Endometrial microvascular endothelial cells (primary cell): Measurements from ENCODE around the gene COTL1. TPM values are rescaled to one million over a fixed set of nuclear protein-coding genes. Genes with fewer than 3 reads are reported as not detected.

Experiments used
- in situ Hi-C: cut with HindIII; loops from 2 replicates; pipeline ENCODE4 v1.10.0; 2017; ENCODE audit warnings: low sequenced_read_pairs, low pct_unique_long_range_greater_than_20kb; ENCODE audit errors: inconsistent ontology term
- total RNA-seq: library from RNA; depleted of rRNA; stranded (reverse); fragments of >200 nt; gene quantifications from one replicate; pipeline ENCODE4 v1.2.3, GENCODE V29; 2015; ENCODE audit errors: inconsistent ontology term

The COTL1 gene, protein sequence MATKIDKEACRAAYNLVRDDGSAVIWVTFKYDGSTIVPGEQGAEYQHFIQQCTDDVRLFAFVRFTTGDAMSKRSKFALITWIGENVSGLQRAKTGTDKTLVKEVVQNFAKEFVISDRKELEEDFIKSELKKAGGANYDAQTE
- 196 TPM for total RNA-seq

DNA sequence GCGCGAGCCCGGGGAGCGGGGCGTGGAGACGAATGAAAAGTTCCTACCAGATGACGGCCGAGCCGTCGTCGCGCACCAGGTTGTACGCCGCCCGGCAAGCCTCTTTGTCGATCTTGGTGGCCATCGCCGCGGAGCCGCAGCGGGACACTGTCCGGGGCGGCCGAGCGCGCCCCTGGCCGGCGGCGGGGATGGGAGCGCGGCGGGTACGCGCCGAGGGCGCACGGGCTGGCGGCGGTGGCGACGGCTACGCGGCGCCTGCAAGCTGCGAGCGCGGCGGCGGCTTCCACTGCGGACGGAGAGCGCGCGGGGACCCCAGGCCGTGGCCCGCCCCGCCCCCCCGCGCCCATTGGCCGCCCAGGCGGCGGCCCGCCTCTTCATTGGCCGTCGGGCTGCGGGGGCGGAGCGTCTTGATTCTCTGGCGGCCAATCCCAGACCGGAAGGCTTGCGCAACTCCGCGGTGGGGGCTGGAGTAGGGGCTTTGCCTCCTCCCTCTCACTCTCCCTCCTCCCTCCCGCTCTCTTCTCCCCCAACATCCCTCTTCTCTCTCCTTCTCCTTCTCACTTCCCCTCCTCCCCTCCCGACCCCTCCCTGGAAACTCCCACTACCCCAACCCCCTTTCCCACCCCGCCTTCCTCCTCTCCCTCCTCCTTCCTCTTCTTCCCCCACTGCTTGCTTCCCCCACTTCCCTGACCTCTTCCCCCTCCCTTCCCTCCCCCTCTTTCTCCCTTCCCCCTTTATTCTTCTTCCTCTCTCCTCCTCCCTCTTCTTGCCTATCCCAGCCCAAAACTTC is at the start of gene COTL1:
TSS of gene COTL1 (minus strand) at position 288 of the 790 bp plus-strand sequence. CDS start at position 124, 164 bp downstream.
- in situ Hi-C loops: no loop called here

DNA sequence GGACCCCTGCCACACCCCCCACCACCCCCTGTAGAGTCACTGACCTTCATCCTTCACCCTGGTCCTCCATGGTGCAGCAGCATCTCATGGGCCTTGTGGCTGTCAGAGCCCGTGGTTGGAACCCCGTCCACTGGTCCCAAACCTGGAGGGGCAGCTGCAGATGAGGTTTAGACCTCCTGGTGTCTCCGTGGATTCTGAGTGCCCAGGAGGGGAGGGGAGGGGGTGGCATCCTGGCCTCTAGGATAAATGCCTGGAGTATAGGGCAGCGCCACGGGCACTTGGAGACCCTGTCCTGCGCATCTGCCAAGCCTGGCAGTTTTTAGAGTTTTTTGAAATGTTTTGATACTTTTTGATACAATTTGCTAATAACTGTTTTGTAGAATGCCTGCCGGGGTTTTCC is 48.0 kb upstream of the COTL1 start:
- in situ Hi-C loops: no loop called here

DNA sequence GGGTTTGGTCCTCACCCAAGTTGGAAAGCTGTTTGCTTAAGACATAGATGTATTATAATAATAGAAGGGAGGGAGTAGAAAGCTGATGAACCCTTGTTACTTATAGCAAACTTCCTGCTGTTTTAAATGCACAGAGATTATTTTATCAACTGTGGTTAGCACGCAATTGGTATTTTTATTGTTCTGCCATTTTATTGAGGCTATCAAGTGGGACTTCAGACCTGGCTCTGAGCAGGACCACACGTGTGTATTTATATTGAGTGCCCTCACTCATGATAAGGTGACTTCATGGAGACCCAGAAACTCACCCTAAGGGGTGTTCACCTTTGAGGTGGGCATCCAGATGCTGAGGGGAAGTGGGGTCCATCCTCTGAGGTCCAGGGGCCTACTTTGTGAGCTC is 47.5 kb upstream of the COTL1 start:
- in situ Hi-C loops: no loop called here

DNA sequence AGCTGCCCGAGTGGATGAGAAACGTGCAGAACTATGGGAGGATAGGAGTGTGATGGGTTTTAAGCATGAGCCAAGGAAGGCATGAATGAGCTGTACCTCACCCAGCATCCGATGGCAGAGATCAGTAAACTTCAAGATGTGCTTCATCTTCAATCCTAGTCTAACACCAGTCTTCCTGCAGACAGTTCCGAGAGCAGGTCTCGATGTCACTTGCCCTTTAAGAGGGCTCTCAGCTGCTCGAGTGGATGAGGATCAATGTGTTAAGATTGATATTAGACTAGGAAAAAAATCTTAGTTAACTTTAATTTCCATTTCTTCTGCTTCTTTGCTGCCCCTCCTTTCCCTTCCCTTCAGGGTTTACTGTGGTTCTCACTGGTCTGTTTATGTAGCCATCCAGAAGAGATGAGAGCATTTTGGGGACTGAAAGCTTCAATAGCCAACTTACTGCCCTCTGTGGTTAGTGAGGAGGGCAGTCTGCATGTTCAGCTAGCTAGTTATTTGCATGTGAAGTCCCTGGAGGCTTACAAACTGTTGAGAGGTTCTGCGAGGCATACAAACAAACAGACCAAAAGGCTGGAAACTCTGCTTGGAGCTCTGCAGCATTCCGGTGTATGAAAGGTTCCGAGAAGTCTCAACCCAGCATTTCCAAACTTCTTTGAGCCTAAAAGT is 45.7 kb upstream of the COTL1 start:
- in situ Hi-C loops: no loop called here

DNA sequence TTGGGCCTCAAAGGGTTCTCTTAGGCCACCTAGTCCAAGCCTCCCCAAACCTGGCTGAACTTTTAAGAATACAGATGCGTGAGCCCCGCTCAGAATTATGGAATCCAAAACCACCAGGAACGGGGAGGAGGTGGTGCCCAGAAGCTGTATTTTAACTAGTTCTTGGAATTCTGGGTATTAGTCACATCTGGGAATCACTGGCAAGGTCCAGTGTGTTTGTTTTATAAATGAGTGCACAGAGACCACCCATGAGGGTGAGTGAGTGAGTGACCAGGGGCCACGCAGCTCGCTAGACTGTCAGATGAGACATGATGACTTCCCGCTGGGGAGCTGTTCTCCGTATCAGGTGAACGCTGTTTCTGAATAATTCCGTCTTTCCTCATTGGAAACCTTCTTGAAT is 44.6 kb upstream of the COTL1 start:
- in situ Hi-C loops: no loop called here

DNA sequence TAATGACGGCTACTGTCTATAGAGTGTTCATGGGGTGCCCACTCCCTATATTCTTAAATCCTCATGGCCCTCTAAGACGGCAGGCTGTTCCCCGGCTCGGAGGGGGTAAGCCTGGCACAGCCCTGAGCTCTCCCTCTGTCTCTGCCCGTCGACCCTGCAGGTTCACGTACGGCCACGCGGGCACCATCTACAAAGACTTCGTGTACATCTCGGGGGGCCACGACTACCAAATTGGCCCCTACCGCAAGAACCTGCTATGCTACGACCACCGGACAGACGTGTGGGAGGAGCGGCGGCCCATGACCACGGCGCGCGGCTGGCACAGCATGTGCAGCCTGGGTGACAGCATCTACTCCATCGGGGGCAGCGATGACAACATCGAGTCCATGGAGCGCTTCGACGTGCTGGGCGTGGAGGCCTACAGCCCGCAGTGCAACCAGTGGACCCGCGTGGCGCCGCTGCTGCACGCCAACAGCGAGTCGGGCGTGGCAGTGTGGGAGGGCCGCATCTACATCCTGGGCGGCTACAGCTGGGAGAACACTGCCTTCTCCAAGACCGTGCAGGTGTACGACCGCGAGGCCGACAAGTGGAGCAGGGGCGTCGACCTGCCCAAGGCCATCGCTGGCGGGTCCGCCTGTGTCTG is 43.7 kb upstream of the COTL1 start:
- in situ Hi-C loops: no loop called here

DNA sequence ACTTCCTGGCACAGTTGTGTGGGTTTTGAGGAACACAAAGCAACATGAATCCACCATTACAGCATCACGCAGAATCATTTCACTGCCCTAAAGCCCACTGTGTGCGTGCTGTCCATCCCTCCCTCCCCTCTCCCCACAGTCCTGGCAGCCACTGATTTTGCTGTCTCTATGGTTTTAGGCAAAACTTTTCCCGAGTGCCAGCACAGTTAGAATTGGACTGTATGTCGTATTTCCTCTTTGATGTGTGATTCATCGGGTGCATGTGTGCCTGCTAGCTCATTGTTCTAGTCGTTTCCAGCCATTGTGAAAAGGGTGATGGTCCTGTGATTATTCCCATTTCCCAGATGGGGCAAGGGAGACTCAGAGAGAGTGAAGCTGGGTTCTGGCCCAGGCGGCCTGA is 43.1 kb upstream of the COTL1 start:
- in situ Hi-C loops: no loop called here

DNA sequence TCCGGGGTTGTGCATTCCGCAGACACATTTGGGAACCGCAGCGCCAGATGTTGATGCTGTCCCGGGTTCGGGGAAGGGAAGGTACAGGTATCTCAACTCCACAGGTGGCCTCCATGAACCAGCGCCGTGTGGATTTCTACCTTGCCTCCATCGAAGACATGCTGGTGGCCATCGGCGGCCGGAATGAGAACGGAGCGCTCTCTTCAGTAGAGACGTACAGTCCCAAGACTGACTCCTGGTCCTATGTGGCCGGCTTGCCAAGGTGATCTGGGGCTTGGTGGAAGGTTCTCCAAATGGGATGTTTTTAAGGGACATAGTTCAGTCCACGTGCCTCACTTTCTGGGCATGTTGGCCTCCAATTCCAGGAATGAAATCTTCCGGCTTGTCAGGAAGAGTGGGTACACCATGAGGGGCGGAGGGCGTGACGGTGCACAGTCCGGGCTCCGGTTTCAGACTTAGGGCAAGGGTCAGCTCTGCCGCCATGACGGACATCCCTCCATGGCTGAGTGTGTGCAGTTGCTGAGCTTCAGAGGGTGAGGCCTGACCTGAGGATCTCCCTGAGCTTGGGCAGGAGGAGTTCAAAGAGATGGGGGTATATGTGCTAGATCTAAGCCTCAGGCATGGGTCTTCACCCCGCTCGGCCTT is 41.9 kb upstream of the COTL1 start:
- in situ Hi-C loops: no loop called here

DNA sequence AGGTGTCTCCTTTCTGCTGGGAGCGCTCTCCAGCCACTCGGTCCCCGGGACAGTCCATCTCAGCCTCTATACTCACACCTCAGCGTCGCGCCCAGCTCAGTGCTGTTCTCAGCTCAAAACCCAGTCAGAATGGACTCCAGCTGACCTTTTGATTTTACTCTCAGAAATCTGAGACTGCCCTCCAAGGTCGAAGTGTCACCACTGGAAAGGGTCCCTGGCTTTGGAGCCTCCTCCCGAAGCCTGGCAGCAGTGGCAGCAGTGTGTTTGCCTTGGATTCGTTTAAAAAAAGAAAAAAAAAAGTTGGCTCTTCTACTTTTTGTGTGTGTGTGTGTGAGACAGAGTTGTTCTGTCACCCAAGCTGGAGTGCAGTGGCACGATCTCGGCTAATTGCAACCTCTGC is 40.8 kb upstream of the COTL1 start:
- in situ Hi-C loops: no loop called here

DNA sequence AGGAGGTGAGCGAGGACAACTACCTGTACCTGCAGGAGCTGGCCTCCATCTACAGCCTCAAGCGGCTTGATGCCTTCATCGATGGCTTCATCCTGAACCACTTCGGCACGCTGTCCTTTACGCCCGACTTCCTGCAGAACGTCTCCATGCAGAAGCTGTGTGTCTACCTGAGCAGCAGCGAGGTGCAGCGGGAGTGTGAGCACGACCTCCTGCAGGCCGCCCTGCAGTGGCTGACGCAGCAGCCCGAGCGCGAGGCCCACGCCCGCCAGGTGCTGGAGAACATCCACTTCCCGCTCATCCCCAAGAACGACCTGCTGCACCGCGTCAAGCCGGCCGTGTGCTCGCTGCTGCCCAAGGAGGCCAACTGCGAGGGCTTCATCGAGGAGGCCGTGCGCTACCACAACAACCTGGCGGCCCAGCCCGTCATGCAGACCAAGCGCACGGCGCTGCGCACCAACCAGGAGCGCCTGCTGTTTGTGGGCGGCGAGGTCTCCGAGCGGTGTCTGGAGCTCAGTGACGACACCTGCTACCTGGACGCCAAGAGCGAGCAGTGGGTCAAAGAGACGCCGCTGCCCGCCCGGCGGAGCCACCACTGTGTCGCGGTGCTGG is 39.5 kb upstream of the COTL1 start:
- in situ Hi-C loops: no loop called here

DNA sequence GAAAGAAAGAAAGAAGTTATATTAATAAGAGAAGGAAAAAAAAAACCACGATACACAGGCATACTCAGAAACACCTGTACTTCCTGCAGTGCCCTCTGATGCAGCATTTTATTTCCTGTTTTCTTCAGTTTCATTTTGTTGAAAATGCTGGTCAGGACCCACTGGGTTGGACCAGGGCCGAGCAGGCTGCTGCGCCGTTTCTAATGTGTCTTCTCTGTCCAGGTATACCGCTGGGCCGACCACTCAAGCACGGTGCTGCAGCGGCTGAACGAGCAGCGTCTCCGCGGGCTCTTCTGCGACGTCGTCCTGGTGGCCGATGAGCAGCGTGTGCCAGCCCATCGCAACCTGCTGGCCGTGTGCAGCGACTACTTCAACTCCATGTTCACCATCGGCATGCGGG is 38.8 kb upstream of the COTL1 start:
- in situ Hi-C loops: no loop called here

DNA sequence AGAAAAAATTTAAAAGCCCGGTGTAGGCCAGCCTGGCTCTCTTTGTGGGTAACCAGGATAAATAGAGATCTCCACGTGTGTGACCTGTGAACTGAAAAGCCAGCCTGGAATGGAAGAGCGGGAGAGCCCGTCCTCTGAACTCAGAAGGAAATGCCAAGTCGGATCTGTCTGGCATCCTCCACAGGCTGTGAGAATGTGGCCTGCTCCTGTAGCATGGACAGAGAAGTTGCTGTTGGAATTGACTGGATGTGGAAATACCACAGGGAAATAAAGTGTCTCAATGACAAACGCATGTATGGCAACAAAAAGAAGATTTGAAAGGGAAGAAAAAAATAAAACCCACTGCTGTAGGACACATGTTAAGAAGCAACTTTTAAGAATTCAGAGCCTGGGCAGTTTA is 37.1 kb upstream of the COTL1 start:
- in situ Hi-C loops: no loop called here

DNA sequence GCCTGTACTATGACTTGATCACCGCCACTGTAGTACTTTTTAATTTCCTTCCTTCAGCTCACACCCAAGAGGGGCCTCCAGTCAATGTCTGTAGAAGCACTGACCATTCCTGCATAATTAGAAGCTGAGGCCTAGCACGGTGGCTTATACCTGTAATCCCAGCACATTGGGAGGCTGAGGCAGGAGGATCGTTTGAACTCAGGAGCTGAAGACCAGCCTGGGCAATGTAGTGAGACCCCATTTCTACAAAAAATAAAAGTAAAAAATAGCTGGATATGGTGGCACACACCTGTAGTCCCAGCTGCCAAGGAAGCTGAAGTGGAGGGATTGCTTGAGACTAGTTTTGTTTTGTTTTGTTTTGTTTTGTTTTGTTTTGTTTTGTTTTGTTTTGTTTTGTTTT is 36.4 kb upstream of the COTL1 start:
- in situ Hi-C loops: no loop called here

DNA sequence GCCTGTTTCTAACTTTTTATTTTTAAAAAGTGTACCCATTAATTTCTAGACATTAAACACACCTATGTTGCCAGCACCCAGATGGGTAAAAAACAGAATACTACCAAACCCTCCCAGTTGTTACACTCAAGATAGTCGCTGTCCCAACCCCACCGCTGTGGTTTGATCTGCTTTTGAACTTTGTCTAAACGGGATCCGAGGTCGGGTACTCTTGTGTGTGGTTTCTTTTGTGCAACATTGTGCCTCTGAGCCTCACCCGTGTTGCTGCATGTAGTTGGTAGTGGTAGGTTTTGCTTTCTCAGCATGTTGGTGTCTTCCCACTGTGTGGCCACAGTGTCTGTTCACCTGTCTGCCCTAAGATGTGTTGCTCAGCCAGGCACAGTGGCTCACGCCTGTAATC is 34.7 kb upstream of the COTL1 start:
- in situ Hi-C loops: no loop called here

DNA sequence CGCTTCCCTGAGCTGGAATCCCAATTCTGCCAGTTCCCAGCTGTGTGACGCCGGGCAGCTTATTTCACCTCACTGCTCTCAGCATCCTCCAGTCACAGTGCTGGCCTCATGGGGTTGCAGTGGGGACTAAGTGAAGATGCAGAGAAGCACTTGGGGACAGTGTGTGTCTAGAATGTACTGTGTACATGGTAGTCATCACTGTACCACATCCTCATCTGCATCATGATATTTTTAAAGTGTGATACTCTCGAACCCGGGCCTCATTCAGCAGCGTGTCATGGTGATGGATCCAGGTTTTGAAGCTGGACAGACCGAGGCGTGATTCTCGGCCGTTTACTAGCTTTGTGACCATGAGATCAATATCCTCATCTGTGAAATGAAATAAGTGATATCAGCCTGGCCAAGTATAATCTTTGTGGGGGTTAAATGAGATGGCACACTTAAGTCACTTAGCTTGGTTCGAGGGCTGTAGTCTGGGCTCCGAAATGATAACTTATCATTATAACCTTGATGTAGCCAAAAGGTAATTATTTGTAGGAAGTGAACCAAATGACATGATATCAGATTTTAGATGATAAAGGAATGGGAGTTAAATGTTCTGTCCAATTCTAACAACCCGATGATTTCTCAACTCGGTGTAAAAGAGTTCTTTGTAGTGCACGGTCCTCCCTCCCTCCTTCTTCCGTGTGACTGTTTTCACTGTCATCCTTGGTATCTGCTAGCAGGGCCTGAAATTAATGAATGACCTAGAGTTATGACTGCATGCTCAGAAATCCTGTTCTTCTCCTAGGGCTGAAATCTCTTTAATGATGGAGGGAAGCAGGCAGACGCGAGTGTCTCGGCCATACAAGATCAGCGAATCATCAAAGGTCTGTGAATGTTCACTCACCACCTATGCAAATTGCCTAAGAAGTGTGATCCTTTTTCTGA is 32.4 kb upstream of the COTL1 start:
- in situ Hi-C loops: no loop called here

DNA sequence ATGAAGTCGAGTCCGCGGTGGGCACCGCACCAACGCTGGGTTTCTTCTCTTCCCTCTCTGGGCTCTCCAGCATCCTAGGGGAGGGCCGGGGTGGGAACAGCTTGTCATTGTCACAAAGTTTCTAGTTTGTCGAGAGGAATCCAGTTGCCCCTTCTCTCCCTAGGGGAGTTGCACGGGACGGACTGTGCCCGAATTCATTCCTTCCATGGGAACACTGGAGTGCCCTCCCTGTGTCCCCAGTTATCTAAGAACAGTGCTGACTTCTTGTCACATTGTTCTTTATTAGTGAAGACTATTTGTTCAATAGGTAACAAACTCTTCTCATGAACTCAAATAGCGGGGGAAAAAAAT is 31.6 kb upstream of the COTL1 start:
- in situ Hi-C loops: no loop called here

DNA sequence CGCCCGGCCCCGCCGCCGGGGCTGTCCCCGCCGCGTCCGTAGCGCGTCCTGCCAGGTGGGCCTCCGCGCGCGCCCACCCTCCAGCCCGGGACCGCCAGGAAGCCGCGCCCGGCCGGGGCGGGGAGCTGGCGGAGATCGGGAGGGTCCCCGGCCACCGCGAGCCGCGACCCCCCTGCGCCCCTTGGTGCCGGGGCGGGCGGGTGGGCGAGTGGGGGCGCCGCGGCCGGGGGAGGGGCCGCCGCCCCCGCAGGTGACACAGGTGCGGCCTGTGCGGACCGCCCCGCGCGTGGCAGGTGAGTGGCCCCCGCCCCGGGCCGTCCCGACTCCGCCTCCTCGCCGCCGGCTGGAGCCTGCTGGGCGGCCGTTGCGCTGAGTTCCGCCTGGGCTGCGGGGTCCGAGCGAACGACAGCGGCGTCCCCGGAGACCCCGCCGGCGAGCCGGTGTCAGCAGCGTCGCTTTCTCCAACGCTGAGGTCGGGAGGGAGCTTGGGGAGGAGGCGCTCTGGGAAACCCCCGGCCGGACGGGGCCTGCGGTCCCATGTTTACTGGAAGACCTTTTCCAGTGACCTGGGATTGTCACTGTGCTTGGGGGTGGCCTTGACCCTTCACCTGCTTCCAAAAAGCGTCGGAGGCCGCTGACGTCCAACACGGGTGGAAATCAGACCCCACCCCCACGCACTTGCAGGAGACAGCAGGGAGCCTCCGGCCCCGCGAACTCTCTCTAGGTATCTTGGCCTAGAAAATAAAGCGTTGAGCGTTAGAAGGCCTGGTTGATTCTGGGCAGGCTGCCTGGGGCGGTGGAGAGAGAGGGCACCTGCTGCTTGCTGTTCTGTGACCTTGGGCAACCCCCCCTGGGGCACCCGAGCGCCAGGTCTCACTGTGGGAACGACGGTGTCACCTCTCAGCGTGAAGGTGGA is 31.0 kb upstream of the COTL1 start:
- in situ Hi-C loops: no loop called here
